Activated gamma-delta T cell (primary cell): Measurements from ENCODE around the gene UROC1.

Experiments
- DNase-seq: peaks from one replicate; lab custom pipeline; 2025; lab: John Stamatoyannopoulos, UW

The UROC1 gene

GRCh38 chr3:126494970-126495230 lies 22.7 kb downstream of the UROC1 start:
- DNase-seq, result no peak

- DNase-seq, result no peak
These were observed 23.2 kb downstream of the UROC1 start for GRCh38 chr3:126494204-126494969.

GRCh38 chr3:126493739-126494138 lies 23.8 kb downstream of the UROC1 start:
- no peak for DNase-seq

- no peak for DNase-seq
These were observed 24.5 kb downstream of the UROC1 start for GRCh38 chr3:126493051-126493450.

GRCh38 chr3:126491221-126492013 lies 26.2 kb downstream of the UROC1 start:
- DNase-seq, result no peak

- DNase-seq, result no peak
These were observed 27.0 kb downstream of the UROC1 start for GRCh38 chr3:126490619-126491018.

- DNase-seq, result no peak
These were observed 28.5 kb downstream of the UROC1 start for GRCh38 chr3:126488886-126489569.

GRCh38 chr3:126488185-126488584 lies 29.4 kb downstream of the UROC1 start:
- DNase-seq, result no peak

GRCh38 chr3:126487151-126487771 lies 30.3 kb downstream of the UROC1 start:
- DNase-seq, result no peak

- DNase-seq, result no peak
These were observed 31.2 kb downstream of the UROC1 start for GRCh38 chr3:126486360-126486847.

GRCh38 chr3:126485956-126486355 lies 31.6 kb downstream of the UROC1 start:
- no peak for DNase-seq

- DNase-seq, result no peak
These were observed 32.2 kb downstream of the UROC1 start for GRCh38 chr3:126485176-126485897.

GRCh38 chr3:126484662-126485061 lies 32.9 kb downstream of the UROC1 start:
- DNase-seq, result no peak

GRCh38 chr3:126484148-126484547 lies 33.4 kb downstream of the UROC1 start:
- no peak for DNase-seq

GRCh38 chr3:126483321-126483761 lies 34.2 kb downstream of the UROC1 start:
- no peak for DNase-seq

GRCh38 chr3:126482503-126483255 lies 34.9 kb downstream of the UROC1 start:
- no peak for DNase-seq

- DNase-seq, result no peak
These were observed 35.6 kb downstream of the UROC1 start for GRCh38 chr3:126481808-126482502.

- no peak for DNase-seq
These were observed 36.7 kb downstream of the UROC1 start for GRCh38 chr3:126480861-126481260.

GRCh38 chr3:126480206-126480605 lies 37.4 kb downstream of the UROC1 start:
- DNase-seq, result no peak

GRCh38 chr3:126479642-126480041 lies 37.9 kb downstream of the UROC1 start:
- no peak for DNase-seq
